Tibial artery (tissue), 4 donors: ENCODE data around the gene CLEC4F.

Source experiments
- DNase-seq, 2 donors: peaks; one replicate each; pipeline ENCODE4 v3.0.0-alpha.2; 2019
- H3K27ac ChIP-seq, 2 donors: fragments of 200-600 bp; sonication (generic) in 1 of 2; 1 replicate in 1 of 2; 2 replicates in 1 of 2; pipeline ENCODE4 v1.5.1; 2018 to 2019; ENCODE audit warnings: mild to moderate bottlenecking in 1 of 2
- H3K27me3 ChIP-seq, 2 donors: fragments of 200-600 bp; sonication (generic) in 1 of 2; one replicate each; pipeline versions ENCODE4 v1.5.1 to v1.6.0; 2016 to 2019
- H3K36me3 ChIP-seq, 3 donors: fragments of 200-600 bp; sonication (generic) in 2 of 3; one replicate each; pipeline ENCODE4 v1.5.1; 2016 to 2019; ENCODE audit warnings: mild to moderate bottlenecking in 2 of 3
- H3K4me1 ChIP-seq, 4 donors: fragments of 200-600 bp; sonication (generic) in 2 of 4; 1 replicate in 3 of 4; 2 replicates in 1 of 4; pipeline ENCODE4 v1.5.1; 2016 to 2019
- H3K4me3 ChIP-seq, 2 donors: fragments of 200-600 bp; sonication (generic) in 1 of 2; 1 replicate in 1 of 2; 2 replicates in 1 of 2; pipeline ENCODE4 v1.5.1; 2018 to 2019; ENCODE audit warnings: mild to moderate bottlenecking in 2 of 2
- H3K9me3 ChIP-seq, 3 donors: fragments of 200-600 bp; sonication (generic) in 1 of 3; one replicate each; pipeline ENCODE4 v1.5.1; 2016 to 2019
- intact Hi-C: fragments of 100-400 bp; cut with DNase I; formaldehyde crosslinking; loops from one replicate; pipeline ENCODE4 v1.15.0; 2023; ENCODE audit warnings: low total_unique reads
- TF ChIP-seq, protein P1 (sequence below), 2 experiments: fragments of 200-600 bp in 1 of 2; fragments of 450-650 bp in 1 of 2; IDR thresholded peaks; one replicate each; pipeline ENCODE4 v1.5.1; 2017 to 2019; ENCODE audit warnings: antibody characterized with exemption in 2 of 2, mild to moderate bottlenecking in 1 of 2, moderate library complexity in 1 of 2

The CLEC4F gene

DNA sequence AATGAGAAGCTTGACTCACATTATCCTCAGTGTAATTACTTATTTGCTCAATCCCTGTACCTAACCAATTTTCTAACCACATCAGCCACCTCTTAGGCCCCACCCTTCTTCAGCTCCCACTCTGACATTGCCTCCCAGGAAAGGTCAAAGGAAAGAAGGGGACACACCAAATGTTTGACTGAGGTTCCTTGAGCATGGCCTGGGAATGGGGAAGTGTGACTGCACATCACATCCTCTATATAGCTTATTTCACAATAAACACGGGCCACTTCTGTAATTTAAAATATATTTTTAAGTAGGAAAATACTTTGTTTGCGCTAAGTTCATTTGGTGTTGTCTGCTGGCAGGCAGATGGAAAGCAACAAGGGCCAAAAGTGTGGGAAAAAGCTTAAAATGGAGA, 26.9 kb downstream of the CLEC4F start:
- no peak overlapping the region for H3K4me3 ChIP-seq
- H3K27me3 ChIP-seq, result peaks cover 0 to 62% of the 10 kb centered on the region in 2 donors
- H3K9me3 ChIP-seq, result peaks cover 0 to under 1% (median 0%) of the 10 kb centered on the region in 3 donors
- no peak overlapping the region for H3K27ac ChIP-seq
- peaks cover 0 to 15% (median 8%) of the 10 kb centered on the region in 4 donors for H3K4me1 ChIP-seq
- TF ChIP-seq, protein P1, sequence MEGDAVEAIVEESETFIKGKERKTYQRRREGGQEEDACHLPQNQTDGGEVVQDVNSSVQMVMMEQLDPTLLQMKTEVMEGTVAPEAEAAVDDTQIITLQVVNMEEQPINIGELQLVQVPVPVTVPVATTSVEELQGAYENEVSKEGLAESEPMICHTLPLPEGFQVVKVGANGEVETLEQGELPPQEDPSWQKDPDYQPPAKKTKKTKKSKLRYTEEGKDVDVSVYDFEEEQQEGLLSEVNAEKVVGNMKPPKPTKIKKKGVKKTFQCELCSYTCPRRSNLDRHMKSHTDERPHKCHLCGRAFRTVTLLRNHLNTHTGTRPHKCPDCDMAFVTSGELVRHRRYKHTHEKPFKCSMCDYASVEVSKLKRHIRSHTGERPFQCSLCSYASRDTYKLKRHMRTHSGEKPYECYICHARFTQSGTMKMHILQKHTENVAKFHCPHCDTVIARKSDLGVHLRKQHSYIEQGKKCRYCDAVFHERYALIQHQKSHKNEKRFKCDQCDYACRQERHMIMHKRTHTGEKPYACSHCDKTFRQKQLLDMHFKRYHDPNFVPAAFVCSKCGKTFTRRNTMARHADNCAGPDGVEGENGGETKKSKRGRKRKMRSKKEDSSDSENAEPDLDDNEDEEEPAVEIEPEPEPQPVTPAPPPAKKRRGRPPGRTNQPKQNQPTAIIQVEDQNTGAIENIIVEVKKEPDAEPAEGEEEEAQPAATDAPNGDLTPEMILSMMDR (IDR thresholded peaks at IDR 0.05), result no peak
- no peaks in the 10 kb centered on the region for H3K36me3 ChIP-seq
- intact Hi-C loops, result no loop called here
- DNase-seq, result no peak

DNA sequence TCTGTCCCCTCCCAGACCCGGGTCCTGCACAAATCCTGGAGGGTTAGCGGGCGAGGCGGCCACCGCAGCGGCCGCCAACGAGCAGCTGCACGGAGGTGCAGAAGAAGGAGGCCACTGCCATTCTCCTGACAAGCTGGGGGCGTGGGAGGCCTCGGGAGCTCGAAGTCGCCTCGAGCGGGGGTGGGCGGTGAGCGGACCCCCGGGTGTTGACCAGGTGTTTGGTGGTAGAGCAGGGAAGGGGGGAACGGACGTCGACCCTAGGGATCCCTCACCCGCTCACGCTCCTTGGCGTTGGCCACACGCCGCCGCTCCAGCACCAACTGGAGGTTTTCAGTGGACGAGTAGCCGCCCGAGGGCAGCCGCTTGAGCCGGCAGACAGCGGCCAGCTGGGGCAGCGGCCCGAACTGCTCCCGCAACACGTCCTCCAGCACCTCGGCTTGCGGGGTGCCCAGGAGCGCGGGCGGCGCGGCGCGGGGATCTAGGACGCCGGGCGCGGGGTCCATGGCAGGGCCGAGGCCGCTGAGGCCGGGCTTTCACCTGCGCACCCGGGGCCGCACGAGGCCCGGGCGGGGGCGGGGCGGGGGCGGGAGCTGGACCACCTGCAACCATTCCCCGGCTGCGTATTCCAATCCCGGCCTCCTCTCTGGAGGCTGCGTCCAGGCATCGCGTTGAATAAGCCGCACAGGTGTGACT, 30.1 kb downstream of the CLEC4F start, which contains the start of gene FIGLA:
FIGLA (minus strand) TSS at position 508 of the 693 bp plus-strand sequence; CDS start at position 503, 5 bp downstream.
- H3K27ac ChIP-seq, result no peak within 1 kb of the TSS
- no peaks in the 10 kb centered on the region for H3K9me3 ChIP-seq
- peaks cover 0 to 73% of the 10 kb centered on the region in 2 donors for H3K27me3 ChIP-seq
- no peak for DNase-seq
- H3K4me1 ChIP-seq, result peaks cover 0 to 15% (median 8%) of the 10 kb centered on the region in 4 donors
- peak within 1 kb of the TSS; percentile 6 to 34 for H3K4me3 ChIP-seq
- TF ChIP-seq, protein P1 (IDR thresholded peaks at IDR 0.05), result no peak
- intact Hi-C loops, result no loop called here
- no peaks in the 10 kb centered on the region for H3K36me3 ChIP-seq

DNA sequence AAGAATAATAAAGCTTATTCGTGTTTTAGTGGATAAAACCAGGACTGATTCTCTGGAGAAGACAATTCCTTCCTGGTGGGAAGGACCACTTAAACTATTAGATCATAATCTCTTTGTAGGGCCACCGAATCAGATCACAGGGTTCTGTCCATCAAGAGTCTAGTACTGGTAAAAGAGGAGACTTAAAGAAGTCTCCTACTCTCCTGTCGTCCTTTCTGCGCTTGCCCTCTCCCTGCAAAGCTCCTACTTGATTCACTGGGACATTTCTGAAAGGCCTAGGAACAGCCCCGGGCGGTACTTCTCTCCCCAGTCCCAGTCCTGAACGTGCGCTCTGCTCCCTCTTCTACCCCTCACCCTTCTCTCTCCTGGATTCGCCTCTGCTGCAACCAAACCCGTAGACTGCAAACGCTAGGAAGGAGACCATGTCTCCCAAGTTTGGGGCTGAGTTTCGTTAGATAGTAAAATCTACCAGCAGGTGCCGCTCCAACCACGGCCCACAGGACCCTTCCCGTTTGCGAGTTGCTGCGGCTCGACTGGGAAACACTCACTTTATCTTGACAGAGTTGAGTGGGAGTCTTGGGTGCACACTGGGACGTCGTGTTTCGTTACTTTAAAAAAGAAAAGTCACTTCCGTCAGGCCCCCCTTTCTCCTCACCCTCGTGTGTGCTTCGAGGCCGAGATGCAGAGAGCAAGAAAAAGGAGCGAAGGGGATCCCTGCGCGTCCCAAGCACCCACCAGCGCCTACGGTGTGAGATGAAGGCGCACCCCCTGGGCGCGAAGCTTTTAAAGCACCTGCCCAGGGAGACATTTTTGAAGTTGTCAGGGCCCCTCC, 30.9 kb downstream of the CLEC4F start:
- no peak overlapping the region for H3K27ac ChIP-seq
- H3K9me3 ChIP-seq, result no peaks in the 10 kb centered on the region
- H3K36me3 ChIP-seq, result no peaks in the 10 kb centered on the region
- intact Hi-C loops, result no loop called here
- H3K4me1 ChIP-seq, result peaks cover 0 to 15% (median 8%) of the 10 kb centered on the region in 4 donors
- peak; percentile 63 to 72 for DNase-seq
- peaks cover 0 to 72% of the 10 kb centered on the region in 2 donors for H3K27me3 ChIP-seq
- peak overlapping the region; percentile 6 to 34 for H3K4me3 ChIP-seq
- TF ChIP-seq, protein P1 (IDR thresholded peaks at IDR 0.05), result peak; percentile 28 to 29

DNA sequence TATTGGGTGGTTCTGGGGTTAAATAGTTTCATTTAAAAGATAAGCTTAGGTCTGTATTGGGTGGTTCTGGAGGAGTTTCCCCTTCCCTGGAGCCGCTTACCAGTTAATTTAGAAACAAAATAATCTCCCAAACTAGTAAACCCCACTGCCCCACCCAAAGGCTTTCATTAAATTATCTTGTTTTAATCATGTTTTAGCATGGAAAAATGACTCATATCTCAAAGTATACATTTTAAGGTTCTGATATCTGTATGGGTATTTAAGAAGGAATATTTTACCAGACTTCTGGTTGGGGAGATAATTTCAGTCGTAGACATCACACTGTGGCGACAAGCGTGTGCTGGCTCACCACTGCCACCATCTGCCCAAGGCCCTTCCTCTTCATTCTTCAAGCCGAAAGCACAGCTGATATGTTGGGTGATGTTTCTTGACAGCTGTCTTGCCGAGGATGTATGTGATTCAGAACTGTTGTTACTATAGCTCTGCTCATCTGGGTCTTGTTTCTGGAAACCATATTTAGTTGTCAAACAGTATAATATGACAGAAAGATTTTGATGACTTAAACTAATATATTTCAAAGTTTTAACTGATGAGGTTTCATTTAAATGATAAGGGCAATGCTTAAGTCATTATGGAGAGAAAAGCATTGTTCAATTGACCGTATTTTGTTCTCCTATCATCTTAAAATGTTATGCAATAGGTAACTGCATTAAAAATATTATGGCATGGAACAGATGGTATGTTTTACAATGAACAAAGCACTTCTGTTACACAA, 35.1 kb downstream of the CLEC4F start:
- Histone ChIP-seq H3K36me3 (no peaks in the 10 kb centered on the region), H3K4me3 (no peak overlapping the region), H3K27me3 (peaks cover 0 to 53% of the 10 kb centered on the region in 2 donors), H3K9me3 (no peaks in the 10 kb centered on the region), H3K4me1 (peaks cover 0 to 10% (median 5%) of the 10 kb centered on the region in 4 donors), H3K27ac (no peak overlapping the region)
- intact Hi-C loops, result no loop called here
- no peak for DNase-seq
- TF ChIP-seq, protein P1 (IDR thresholded peaks at IDR 0.05), result no peak

DNA sequence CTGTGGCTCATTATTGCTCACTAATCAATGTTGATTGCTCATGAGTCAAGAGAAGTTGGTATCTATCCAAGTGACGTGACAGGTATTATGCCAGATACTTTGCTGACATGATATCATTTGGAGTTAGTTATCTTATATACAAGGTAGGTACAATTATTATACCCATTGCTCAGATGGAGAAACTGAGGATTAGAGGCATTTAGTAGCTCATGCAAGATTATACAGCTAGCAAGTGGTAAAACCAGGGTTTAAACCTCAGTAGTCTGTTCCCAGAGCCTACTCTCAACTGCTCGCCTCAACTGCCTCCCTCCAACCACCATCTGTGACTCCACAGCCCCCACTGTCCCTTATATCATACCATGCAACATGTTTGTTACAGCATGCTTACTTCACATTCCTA, 36.1 kb downstream of the CLEC4F start:
- no peaks in the 10 kb centered on the region for H3K9me3 ChIP-seq
- H3K27me3 ChIP-seq, result peaks cover 0 to 52% of the 10 kb centered on the region in 2 donors
- H3K27ac ChIP-seq, result no peak overlapping the region
- TF ChIP-seq, protein P1 (IDR thresholded peaks at IDR 0.05), result no peak
- no peaks in the 10 kb centered on the region for H3K36me3 ChIP-seq
- no peak overlapping the region for H3K4me3 ChIP-seq
- peaks cover 0 to under 1% (median 0%) of the 10 kb centered on the region in 4 donors for H3K4me1 ChIP-seq
- intact Hi-C loops, result no loop called here
- DNase-seq, result no peak
